Measurements from ENCODE around the gene TOMT. TPM values are rescaled to one million over a fixed set of nuclear protein-coding genes. Genes with fewer than 3 reads are reported as not detected.
A peak's percentile ranks its signal among the peaks of the same experiment; 100 is the strongest.

TOMT gene
- total and polyA plus RNA-seq, 7 donors: not detected

DNA sequence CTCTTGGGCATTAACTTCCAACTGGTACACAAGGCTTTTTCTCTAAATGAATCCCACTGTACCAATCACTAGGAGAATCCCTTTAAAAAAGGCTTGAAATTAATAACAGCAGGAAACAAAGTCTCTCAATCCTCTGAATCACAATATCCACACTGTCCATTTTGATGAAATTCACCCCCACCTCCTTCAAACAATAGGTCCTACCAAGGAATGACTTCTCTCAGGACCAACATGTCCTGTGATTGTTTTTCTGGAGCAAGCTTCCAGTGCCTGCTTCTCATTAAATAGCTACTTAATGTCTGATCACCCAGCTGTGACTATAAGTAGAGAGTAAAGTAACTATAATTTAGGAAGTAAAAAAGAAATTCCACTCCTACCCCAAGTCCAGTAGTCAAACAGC lies 38.5 kb upstream of the TOMT start:
- ATAC-seq (no peak), DNase-seq (no peak)
- TF ChIP-seq, protein P1, sequence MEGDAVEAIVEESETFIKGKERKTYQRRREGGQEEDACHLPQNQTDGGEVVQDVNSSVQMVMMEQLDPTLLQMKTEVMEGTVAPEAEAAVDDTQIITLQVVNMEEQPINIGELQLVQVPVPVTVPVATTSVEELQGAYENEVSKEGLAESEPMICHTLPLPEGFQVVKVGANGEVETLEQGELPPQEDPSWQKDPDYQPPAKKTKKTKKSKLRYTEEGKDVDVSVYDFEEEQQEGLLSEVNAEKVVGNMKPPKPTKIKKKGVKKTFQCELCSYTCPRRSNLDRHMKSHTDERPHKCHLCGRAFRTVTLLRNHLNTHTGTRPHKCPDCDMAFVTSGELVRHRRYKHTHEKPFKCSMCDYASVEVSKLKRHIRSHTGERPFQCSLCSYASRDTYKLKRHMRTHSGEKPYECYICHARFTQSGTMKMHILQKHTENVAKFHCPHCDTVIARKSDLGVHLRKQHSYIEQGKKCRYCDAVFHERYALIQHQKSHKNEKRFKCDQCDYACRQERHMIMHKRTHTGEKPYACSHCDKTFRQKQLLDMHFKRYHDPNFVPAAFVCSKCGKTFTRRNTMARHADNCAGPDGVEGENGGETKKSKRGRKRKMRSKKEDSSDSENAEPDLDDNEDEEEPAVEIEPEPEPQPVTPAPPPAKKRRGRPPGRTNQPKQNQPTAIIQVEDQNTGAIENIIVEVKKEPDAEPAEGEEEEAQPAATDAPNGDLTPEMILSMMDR (IDR thresholded peaks at IDR 0.05): no peak
- Histone ChIP-seq H3K9me3 (no peaks in the 10 kb centered on the region), H3K4me3 (no peak overlapping the region), H3K4me1 (peaks cover 47% of the 10 kb centered on the region), H3K27me3 (ENCODE audit: insufficient read depth in 3 of 3, low read length in 2 of 3) (no peaks in the 10 kb centered on the region), H3K36me3 (ENCODE audit: insufficient read depth in 1 of 2, low read depth in 1 of 2) (peaks cover 5 to 7% of the 10 kb centered on the region in 2 donors), H3K27ac (peak overlapping the region; percentile 30)
- intact Hi-C loops (cut with DNase I): no loop called here

DNA sequence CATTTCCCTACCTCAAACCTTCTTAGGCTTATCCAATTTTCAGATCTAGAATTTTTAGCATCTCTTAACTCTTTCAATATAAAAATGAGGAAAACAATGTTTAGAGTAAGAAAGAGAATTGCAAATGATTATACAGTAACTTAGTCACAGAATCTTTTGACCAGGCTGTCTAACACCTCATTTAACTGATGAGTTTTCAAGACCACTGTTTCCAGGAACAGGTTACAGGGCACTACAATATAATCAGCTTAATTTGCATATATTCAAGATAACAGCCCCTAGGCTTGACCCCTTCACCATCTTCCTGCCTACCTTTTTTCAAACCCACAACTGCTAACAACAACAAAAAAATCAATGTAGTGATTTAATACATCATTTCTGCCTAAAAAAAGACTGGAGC lies 38.0 kb upstream of the TOMT start:
- H3K4me3 ChIP-seq: no peak overlapping the region
- no peak overlapping the region for H3K27ac ChIP-seq
- no peaks in the 10 kb centered on the region for H3K27me3 ChIP-seq (ENCODE audit: insufficient read depth in 3 of 3, low read length in 2 of 3)
- ATAC-seq (no peak), DNase-seq (no peak)
- peaks cover 50% of the 10 kb centered on the region for H3K4me1 ChIP-seq
- H3K36me3 ChIP-seq (ENCODE audit: insufficient read depth in 1 of 2, low read depth in 1 of 2): peaks cover 5% of the 10 kb centered on the region in 2 donors
- intact Hi-C loops (cut with DNase I): no loop called here
- TF ChIP-seq, protein P1 (IDR thresholded peaks at IDR 0.05): no peak
- no peaks in the 10 kb centered on the region for H3K9me3 ChIP-seq

DNA sequence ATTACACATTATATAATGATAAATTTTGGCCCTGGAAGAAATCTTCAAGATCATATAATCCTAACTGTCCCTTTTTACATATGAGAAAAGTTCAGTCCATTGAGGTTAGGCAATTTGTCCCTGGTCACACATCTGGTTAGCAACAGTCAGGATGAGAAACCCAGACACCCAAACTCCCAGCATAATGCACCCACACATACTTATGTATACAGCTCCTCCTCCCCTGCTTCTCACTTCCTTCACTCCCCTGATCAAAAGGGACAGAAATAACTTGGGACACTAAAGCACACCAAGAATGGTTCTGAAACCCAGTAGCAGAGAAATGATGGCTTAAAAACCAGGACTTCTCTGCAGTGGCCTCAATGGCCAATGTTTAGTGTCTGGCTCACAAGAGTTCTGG lies 36.5 kb upstream of the TOMT start:
- peak overlapping the region; percentile 44 for H3K4me3 ChIP-seq
- peak overlapping the region; percentile 75 for H3K27ac ChIP-seq
- H3K9me3 ChIP-seq: no peaks in the 10 kb centered on the region
- DNase-seq (no peak), ATAC-seq (peak; percentile 31 to 53 (median 40))
- H3K27me3 ChIP-seq (ENCODE audit: insufficient read depth in 3 of 3, low read length in 2 of 3): no peaks in the 10 kb centered on the region
- H3K36me3 ChIP-seq (ENCODE audit: insufficient read depth in 1 of 2, low read depth in 1 of 2): peaks cover 5% of the 10 kb centered on the region in 2 donors
- TF ChIP-seq, protein P1 (IDR thresholded peaks at IDR 0.05): no peak
- intact Hi-C loops (cut with DNase I): no loop called here
- peaks cover 50% of the 10 kb centered on the region for H3K4me1 ChIP-seq

DNA sequence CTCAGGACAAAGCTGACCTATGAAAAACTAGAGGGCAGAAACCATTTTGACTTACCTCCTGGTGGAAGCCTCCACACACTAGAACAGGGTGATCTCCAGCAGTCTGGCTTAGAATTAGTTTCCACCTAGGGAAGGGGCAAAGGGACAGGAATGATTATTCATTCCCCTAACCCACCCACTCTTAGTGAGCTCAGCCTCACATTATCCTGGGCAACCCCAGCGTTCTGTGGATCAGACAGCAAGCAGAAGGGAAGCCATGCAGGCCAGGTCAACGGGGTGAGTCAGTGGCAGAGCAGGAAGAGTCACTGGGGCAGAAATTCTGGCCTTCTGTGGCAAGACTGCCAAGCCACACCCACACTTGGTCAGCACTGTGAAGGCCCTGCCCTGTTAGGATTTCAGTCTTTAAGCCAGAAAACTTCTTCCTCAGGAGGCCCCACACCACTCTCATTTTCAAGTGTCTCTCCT lies 35.9 kb upstream of the TOMT start:
- peak overlapping the region; percentile 44 for H3K4me3 ChIP-seq
- 4 to 8% (median 6%) methylated on average over 2 of the region's 2 CpGs for WGBS, 3 donors
- peaks cover 50% of the 10 kb centered on the region for H3K4me1 ChIP-seq
- no peaks in the 10 kb centered on the region for H3K9me3 ChIP-seq
- H3K27me3 ChIP-seq (ENCODE audit: insufficient read depth in 3 of 3, low read length in 2 of 3): no peaks in the 10 kb centered on the region
- ATAC-seq (peak; percentile 98 to 99 (median 99)), DNase-seq (peak; percentile 91 to 94)
- peak overlapping the region; percentile 75 for H3K27ac ChIP-seq
- TF ChIP-seq, protein P1 (IDR thresholded peaks at IDR 0.05): no peak
- intact Hi-C loops (cut with DNase I): no loop called here
- peaks cover 5% of the 10 kb centered on the region in 2 donors for H3K36me3 ChIP-seq (ENCODE audit: insufficient read depth in 1 of 2, low read depth in 1 of 2)

DNA sequence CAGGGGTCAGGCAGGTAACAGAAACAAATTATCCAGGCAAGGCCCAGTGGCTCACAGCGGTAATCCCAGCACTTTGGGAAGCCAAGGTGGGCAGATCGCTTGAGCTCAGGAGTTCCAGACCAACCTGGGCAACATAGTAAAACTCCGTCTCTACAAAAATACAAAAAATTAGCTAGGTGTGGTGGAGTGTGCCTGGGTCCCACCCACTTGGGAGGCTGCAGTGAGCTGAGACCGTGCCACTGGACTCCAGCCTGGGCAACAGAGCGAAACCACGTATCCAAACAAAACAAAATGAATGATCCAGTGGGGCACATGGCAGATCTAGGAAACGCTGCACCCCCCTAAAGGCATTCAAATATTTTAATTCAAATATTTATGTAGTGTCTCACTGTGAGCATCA lies 35.2 kb upstream of the TOMT start:
- Histone ChIP-seq H3K9me3 (no peaks in the 10 kb centered on the region), H3K27ac (peak overlapping the region; percentile 75), H3K36me3 (ENCODE audit: insufficient read depth in 1 of 2, low read depth in 1 of 2) (peaks cover 5% of the 10 kb centered on the region in 2 donors), H3K4me3 (peak overlapping the region; percentile 44), H3K27me3 (ENCODE audit: insufficient read depth in 3 of 3, low read length in 2 of 3) (no peaks in the 10 kb centered on the region), H3K4me1 (peaks cover 50% of the 10 kb centered on the region)
- TF ChIP-seq, protein P1 (IDR thresholded peaks at IDR 0.05): no peak
- ATAC-seq (no peak), DNase-seq (no peak)
- intact Hi-C loops (cut with DNase I): no loop called here
- WGBS, 3 donors: 89 to 95% (median 92%) methylated on average over 7 of the region's 7 CpGs
